Testis (tissue), 3 donors: Measurements from ENCODE around the gene HNF1B. TPM values are rescaled to one million over a fixed set of nuclear protein-coding genes. Genes with fewer than 3 reads are reported as not detected.

Experiments used
- DNase-seq: peaks from one replicate; pipeline ENCODE4 v3.0.0-alpha.2; 2019
- H3K27ac ChIP-seq, 2 donors: fragments of 200-600 bp; sonication (generic); one replicate each; pipeline ENCODE4 v1.5.1; 2019
- H3K27me3 ChIP-seq: fragments of 200-600 bp; sonication (generic); one replicate; pipeline ENCODE4 v1.5.1; 2019
- H3K36me3 ChIP-seq: fragments of 200-600 bp; sonication (generic); one replicate; pipeline ENCODE4 v1.5.1; 2017; ENCODE audit warnings: low read depth; ENCODE audit errors: missing control alignments
- H3K4me1 ChIP-seq: fragments of 200-600 bp; sonication (generic); one replicate; pipeline ENCODE4 v1.5.1; 2019
- H3K4me3 ChIP-seq, 2 donors: fragments of 200-600 bp; sonication (generic); one replicate each; pipeline ENCODE4 v1.5.1; 2017 to 2019
- H3K9me3 ChIP-seq: fragments of 200-600 bp; sonication (generic); one replicate; pipeline ENCODE4 v1.5.1; 2017
- POLR2A ChIP-seq: fragments of 450-650 bp; IDR thresholded peaks from one replicate; pipeline ENCODE4 v1.6.1; 2017; ENCODE audit warnings: antibody characterized with exemption, mild to moderate bottlenecking, moderate library complexity
- WGBS, 2 donors: methylation state at CpG; one replicate each; pipeline ENCODE4 v1.1.5; 2018; 5-methylcytosine and 5-hydroxymethylcytosine counted together
- intact Hi-C: fragments of 100-400 bp; cut with DNase I; formaldehyde crosslinking; loops from one replicate; pipeline ENCODE4 v1.15.1; 2023; ENCODE audit warnings: low total_unique reads
- polyA plus RNA-seq: library from polyadenylated mRNA; stranded (reverse); fragments of 350-450 nt; fragmentation: Illumina TruSeq; extraction: RNeasy Lipid Tissue Mini Kit (QIAGEN cat#74804); gene quantifications from one replicate; pipeline ENCODE4 v1.2.3, GENCODE V29; 2014; ENCODE audit warnings: low read depth, low replicate concordance; ENCODE audit not compliant: insufficient read depth
- total RNA-seq, 2 donors: library from RNA; depleted of rRNA; stranded (reverse); fragments of >200 nt; gene quantifications; one replicate each; pipeline ENCODE4 v1.2.3, GENCODE V29; 2016
- TF ChIP-seq, protein P1 (sequence below), 3 experiments: fragments of 450-650 bp in 2 of 3; fragments of 200-600 bp in 1 of 3; sonication (generic) in 1 of 3; IDR thresholded peaks; one replicate each; pipeline ENCODE4 v1.5.1; 2016 to 2019; ENCODE audit warnings: antibody characterized with exemption in 3 of 3, mild to moderate bottlenecking in 2 of 3, moderate library complexity in 1 of 3

HNF1B gene
- total and polyA plus RNA-seq, 3 donors from 2014 or later: 2.9 to 6.3 (median 3.2) TPM

DNA sequence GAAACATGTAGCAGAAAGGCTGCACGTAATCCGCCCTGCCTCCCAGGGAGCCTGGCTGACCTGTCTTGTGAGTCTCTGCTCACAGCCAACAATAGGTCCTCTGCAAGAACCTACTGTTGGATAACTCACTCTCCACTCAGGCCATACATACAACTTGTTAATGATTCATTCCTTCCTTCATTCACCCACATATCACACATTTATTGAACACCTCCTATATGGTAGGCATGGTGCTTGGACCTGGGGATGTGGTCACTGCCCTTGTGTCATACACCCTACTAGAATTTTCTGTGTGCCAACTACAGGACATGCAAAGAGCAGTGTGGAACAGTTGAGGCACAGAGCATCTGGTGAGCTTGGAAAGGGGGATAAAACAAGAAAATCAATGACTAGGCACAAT is 28.1 kb upstream of the HNF1B start:
- no peaks in the 10 kb centered on the region for H3K4me1 ChIP-seq
- TF ChIP-seq, protein P1, sequence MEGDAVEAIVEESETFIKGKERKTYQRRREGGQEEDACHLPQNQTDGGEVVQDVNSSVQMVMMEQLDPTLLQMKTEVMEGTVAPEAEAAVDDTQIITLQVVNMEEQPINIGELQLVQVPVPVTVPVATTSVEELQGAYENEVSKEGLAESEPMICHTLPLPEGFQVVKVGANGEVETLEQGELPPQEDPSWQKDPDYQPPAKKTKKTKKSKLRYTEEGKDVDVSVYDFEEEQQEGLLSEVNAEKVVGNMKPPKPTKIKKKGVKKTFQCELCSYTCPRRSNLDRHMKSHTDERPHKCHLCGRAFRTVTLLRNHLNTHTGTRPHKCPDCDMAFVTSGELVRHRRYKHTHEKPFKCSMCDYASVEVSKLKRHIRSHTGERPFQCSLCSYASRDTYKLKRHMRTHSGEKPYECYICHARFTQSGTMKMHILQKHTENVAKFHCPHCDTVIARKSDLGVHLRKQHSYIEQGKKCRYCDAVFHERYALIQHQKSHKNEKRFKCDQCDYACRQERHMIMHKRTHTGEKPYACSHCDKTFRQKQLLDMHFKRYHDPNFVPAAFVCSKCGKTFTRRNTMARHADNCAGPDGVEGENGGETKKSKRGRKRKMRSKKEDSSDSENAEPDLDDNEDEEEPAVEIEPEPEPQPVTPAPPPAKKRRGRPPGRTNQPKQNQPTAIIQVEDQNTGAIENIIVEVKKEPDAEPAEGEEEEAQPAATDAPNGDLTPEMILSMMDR (IDR thresholded peaks at IDR 0.05): no peak
- no peak for TF ChIP-seq POLR2A
- no peaks in the 10 kb centered on the region for H3K27me3 ChIP-seq
- DNase-seq: no peak
- intact Hi-C loops: no loop called here
- H3K9me3 ChIP-seq: no peaks in the 10 kb centered on the region
- no peaks in the 10 kb centered on the region for H3K36me3 ChIP-seq
- WGBS, 2 donors: 81 to 85% methylated on average over 2 of the region's 2 CpGs
- H3K4me3 ChIP-seq: no peak overlapping the region
- no peak overlapping the region for H3K27ac ChIP-seq

DNA sequence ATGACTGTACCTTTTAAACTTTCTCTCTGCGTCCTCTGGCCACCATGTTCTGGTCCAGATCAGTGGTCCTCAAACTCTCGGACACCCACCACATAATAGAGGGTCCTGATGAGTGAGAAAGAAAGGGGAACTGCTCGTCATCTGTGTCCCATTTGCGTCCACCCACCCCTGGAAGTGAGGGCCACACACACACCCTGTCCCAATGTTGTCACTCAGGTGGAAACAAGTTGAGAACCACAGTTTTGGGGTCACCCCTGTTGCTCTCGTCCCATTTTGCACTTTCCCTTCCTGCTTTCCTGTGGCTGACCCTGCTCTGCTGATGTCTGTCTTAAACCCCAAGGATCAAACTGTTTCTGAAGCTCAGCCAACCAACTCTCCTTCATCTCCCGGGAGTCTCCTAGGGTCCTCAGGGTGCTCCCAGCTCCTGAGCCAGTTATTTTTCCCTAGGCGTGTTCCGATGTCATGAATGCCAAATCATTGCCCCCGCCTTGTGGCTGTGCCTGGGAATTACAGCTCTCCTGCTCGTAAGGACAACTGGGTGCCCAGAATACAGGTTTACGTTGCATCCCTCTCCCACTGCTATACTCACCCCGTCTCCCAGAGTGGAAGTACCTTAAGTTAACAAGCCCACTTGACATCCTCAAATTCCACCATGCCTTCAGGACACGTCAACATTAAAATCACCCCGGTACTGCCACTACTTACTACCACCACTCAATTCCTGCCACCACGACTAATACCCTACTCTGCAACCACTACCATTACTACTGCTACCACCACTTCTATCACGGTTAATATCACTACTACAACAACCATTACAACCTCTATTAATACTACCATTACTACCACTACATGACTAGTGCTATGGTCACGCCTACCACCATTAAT is 26.0 kb upstream of the HNF1B start:
- Histone ChIP-seq H3K9me3 (no peaks in the 10 kb centered on the region), H3K36me3 (no peaks in the 10 kb centered on the region), H3K4me3 (no peak overlapping the region), H3K4me1 (no peaks in the 10 kb centered on the region), H3K27ac (no peak overlapping the region), H3K27me3 (no peaks in the 10 kb centered on the region)
- 64 to 66% methylated on average over 17 of the region's 17 CpGs for WGBS, 2 donors
- intact Hi-C loops: no loop called here
- TF ChIP-seq, protein P1 (IDR thresholded peaks at IDR 0.05): peak in 2 of 3 experiments; percentile 52 to 65
- no peak for TF ChIP-seq POLR2A
- peak; percentile 65 for DNase-seq

- Histone ChIP-seq H3K4me3 (no peak overlapping the region), H3K9me3 (no peaks in the 10 kb centered on the region), H3K36me3 (no peaks in the 10 kb centered on the region), H3K27ac (no peak overlapping the region), H3K4me1 (no peaks in the 10 kb centered on the region), H3K27me3 (no peaks in the 10 kb centered on the region)
- 83 to 90% methylated on average over 6 of the region's 6 CpGs for WGBS, 2 donors
- no peak for TF ChIP-seq POLR2A
- TF ChIP-seq, protein P1 (IDR thresholded peaks at IDR 0.05): no peak
- DNase-seq: no peak
- intact Hi-C loops: no loop called here
These were observed 24.2 kb upstream of the HNF1B start for GRCh38 chr17:37769050-37769449.

GRCh38 chr17:37768438-37768837 is 23.6 kb upstream of the HNF1B start:
- Histone ChIP-seq H3K36me3 (no peaks in the 10 kb centered on the region), H3K4me3 (no peak overlapping the region), H3K27me3 (no peaks in the 10 kb centered on the region), H3K27ac (no peak overlapping the region), H3K4me1 (no peaks in the 10 kb centered on the region), H3K9me3 (no peaks in the 10 kb centered on the region)
- intact Hi-C loops: no loop called here
- WGBS, 2 donors: 85 to 88% methylated on average over 2 of the region's 2 CpGs
- no peak for DNase-seq
- TF ChIP-seq POLR2A: no peak
- TF ChIP-seq, protein P1 (IDR thresholded peaks at IDR 0.05): no peak

DNA sequence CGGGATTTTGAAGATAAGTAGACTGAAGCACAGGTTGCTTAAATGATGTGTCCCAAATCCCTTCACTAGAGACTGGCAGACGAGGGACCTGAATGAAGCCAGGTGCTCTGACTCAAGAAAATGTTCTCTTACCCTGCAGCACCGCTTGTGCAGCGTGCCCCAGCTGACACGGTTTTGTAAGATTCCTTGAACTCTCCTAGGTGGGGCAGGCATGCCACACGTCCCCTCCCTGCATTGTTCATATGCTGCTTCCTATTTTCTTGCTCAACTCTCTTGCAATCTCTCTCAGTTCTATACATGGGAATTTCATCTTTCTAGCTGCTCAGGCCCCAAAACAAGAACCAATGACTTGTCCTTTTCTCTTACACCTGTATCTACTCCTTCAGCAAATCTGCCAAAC is 22.1 kb upstream of the HNF1B start:
- H3K4me3 ChIP-seq: no peak overlapping the region
- WGBS, 2 donors: 68 to 76% methylated on average over 6 of the region's 6 CpGs
- no peaks in the 10 kb centered on the region for H3K4me1 ChIP-seq
- H3K27ac ChIP-seq: no peak overlapping the region
- H3K9me3 ChIP-seq: no peaks in the 10 kb centered on the region
- intact Hi-C loops: no loop called here
- no peaks in the 10 kb centered on the region for H3K36me3 ChIP-seq
- H3K27me3 ChIP-seq: no peaks in the 10 kb centered on the region
- no peak for TF ChIP-seq POLR2A
- TF ChIP-seq, protein P1 (IDR thresholded peaks at IDR 0.05): no peak
- DNase-seq: no peak
